ENCODE measurements around the gene KIF17. TPM values are rescaled to one million over a fixed set of nuclear protein-coding genes. Genes with fewer than 3 reads are reported as not detected.
A peak's percentile ranks its signal among the peaks of the same experiment; 100 is the strongest.

The KIF17 gene
- total RNA-seq, 1 donor from 2014 or later: 4.4 TPM

DNA sequence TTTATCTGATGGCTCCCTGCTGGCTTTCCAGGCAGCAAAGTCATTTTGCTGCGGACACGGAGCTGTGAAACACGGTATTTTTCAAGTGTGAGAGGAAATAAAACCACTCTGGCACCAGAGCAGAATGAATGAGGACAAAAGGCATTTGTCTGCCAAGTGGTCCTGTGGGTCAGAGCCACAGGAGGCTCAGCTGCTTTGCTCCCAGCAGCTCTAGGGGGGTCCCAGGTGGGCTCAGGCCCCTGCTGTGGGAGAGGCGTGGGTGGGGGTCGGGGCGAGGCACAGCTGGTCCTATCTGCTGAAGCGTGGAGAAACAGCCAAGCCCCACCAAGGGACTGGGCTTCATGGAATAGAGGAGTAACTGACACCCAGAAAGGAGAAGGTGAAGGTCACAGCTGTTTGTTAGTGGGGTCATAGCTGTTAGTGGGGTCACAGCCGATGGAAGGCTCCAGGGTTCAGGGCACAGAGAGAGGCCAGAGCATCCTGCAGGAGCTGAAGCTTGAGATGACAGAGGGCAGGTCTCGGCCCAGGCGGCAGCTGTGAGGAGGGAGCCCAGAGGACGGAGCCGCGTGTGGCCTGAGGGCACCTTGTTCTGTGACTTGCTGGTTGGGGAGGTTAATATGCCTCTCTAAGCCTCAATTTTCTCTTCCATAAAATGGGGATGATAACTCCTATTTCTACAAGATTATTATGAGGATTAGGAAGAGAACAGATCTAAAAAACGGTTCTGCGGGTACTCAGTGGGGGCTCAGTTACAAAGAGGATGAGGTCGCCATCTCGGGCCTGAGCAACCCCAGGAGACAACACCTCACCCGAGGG lies 7.1 kb downstream of the KIF17 start:
- DNase-seq: no peak

DNA sequence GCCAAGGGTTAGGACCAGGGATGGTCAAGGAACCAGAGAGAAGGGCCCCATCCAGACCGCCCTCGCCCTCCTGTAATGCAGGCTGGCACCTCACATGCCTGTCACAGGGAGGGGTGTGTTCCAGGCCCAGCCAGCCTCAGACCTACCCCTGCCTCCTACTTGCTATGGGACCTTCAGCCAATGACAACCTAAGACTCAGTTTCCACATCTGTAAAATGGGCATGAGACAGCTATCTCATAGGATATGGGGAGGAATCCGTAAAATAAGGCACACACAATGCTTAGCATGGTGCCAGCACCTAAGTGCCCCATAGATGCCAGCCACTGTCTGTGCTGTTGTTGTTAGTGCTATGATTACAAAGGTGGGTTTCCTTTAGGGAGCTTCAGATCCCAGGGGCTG lies 7.9 kb downstream of the KIF17 start:
- DNase-seq: no peak

DNA sequence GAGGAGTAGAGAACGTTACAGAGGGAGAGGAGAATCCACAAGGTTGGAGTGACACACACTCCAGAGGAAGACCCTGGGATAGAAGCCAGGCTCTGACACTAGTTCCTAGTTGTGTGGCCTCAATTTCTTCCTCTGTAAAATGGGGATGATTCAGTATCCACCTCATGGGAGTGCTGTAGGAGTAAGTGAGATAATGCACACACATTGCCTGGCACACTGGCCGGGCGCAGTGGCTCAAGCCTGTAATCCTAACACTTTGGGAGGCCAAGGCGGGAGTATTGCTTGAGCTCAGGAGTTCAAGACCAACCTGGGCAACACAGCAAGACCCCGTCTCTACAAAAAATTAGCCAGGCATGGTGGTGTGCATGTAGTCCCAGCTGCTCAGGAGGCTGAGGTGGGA lies 8.9 kb downstream of the KIF17 start:
- no peak for DNase-seq

DNA sequence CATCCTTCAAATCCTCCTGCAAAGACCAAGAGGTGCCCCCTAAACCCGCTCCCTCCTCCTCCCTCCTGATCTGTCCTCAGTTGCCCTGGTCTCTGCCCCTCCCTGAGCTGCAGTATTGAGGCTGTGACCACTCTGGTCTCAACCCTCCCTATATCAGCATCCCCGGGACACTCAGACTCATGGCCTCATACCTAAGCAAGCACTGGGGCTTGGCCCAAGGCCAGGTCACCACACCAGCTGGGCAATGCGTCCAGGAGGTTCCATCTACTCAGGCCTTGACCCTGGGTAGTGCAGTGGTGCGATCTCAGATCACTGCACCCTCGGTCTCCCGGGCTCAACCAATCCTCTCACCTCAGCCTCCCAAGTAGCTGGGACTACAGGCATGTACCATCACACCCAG lies 9.8 kb downstream of the KIF17 start:
- no peak for DNase-seq

DNA sequence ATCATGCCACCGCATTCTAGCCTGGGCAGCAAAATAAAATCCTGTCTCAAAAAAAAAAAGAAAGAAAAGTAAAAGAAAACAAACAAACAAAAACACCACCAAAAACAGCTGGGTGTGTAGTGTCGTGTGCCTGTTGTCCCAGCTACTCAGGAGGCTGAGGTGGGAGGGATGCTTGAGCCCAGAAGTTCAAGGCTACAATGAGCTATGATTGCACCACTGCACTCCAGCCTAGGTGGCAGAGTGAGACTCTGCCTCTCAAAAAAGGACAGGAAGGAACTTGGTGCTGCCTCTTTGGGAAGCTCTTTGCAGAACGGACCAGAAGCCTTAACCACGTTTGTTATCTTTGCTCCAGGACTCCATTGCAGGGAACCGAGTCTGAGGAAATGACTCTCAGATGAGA lies 11.0 kb downstream of the KIF17 start:
- no peak for DNase-seq

DNA sequence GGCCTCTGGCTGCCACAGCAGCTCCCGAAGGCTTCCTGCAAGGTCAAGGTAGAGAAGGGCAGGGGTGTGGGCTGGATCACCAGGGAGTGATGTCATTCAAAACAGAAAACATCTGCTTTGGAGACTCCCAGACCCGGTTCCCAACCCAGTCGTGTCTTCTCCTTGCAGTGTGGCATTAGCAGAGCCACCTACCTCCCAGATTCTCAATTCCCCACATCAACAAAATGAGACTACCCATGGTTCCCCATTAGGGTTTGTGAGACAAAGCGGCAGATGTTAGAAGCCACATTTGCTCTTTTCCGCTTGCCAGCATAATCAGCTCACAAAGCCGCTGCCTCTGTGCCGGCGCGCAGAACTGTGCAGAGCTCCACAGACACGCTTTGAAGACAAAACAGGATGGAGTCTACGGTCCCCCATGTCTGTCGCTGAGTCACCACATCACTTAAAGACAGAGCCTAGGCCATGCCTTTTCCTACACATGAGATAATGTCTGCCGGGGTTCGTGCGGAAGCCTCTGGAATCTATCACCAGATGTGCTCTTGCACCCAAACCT lies 12.5 kb downstream of the KIF17 start:
- no peak for DNase-seq

DNA sequence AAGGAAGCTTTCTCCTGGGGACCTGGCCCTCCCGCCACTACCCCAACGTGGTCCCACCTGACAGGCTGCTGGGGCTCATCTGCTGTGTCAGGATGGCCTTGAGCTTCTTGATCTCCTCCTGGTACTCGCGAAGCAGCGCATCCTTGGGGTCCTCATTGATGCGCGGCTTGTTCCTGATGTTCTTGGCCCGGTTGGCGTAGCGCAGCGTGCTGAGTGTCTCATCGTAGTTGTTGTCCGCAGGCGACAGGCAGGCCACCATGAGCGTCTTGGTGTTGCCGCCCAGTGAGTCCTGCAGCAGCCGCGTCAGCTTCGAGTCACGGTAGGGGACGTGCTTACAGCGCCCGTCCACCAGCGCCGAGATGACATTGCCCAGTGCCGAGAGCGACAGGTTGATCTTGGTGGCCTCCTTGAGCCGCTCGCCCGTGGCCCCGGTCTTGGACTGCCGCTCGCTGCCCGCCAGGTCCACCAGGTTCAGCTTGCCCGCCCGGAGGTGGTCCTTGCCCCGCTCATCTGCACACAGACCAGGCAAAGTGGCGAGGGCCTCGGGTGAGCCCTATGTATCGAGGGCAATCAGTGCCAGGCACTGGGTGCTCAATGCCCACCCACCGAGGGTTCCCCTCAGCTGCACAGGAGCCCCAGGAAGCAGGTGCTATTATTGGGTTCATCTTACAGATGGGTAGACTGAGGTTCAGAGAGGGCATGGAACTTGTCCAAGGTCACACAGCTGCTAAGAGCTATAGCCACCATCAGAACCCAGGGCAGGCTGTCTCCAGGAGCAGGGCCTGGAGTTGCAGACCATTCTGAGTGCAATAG lies 13.2 kb downstream of the KIF17 start:
- DNase-seq: no peak

DNA sequence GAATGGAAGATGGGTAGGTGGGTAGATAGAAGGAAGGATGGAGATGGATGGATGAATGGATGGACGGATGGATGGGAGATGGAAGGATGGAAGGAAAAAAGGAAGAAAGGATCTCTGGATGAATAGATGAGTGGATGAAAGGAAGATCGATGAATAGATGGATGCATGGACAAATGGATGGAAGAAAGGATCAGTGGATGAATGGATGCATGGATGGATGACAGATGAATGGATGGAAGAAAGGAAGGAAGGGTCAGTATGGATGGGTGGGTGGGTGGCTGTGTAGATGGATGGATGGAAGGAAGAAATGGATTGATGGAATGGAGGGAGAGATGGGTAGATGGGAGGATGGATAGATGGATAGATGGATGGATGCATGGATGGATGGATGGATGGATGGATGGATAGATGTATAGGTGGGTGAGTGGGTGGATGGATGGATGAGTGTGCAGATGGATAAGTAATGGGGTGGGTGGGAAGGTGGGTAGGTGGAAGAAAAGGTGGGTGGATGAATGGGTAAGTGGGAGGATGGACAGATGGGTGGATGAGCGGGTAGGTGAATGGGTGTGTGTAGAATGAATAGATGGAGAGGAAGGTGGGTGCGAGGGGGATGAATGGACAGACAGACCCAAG lies 14.6 kb downstream of the KIF17 start:
- no peak for DNase-seq

DNA sequence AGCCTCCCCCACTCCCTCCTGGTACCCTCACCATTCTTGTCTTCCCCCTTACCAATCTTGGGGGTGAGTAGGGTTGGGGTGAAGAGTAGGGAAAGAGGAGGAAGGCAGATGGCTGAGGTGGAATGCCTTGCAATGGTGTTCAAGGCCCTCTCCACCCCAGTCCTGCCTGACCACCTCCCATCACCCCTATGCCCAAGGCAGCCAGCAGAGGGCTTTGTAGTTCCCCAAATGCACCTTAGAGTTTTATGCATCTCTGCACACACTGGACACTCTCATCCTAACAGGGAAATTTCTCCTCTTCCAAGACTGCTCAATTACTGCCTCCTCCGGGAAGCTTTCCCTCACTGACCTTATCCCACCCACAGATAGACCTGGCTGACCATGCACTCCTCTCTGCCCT lies 15.4 kb downstream of the KIF17 start:
- no peak for DNase-seq

DNA sequence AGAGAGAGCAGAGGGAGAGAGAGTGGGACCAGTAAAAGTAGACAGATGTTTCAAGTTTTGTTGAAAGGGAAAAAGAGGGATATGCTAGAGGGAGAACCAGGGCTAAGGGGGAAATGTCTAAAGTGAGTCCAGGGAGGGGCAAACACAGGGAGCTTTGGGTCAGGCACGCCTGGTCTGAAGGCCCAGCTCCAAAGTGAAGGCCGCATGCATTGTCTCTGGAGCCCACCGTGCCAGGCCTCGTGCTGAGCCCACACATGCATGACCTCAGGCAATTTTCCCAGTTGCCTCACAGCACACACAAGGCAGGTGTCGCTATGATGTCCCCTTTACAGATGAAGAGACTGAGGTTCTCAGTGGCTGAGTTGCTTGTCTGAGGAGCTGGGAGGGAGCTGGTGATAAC lies 16.0 kb downstream of the KIF17 start:
- DNase-seq: no peak

DNA sequence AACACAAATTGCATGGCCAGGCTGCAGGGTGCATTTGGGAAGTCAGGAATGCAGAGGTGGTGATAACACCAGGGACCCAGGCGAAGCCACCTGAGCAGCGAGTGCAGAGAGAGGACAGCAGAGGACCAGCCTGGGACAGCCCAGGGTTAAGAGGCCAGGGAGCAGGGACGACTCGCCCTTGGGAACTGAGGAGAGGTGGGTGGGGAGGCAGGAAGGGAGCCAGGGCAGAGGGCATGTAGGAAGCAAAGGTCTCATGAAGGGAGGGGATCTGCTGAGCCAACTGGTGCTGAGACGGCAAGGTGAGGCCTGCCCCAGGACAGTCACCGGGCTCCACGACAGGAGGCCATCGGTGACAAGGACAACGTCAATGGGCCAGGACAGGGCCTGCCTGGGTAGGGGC lies 16.4 kb downstream of the KIF17 start:
- no peak for DNase-seq

DNA sequence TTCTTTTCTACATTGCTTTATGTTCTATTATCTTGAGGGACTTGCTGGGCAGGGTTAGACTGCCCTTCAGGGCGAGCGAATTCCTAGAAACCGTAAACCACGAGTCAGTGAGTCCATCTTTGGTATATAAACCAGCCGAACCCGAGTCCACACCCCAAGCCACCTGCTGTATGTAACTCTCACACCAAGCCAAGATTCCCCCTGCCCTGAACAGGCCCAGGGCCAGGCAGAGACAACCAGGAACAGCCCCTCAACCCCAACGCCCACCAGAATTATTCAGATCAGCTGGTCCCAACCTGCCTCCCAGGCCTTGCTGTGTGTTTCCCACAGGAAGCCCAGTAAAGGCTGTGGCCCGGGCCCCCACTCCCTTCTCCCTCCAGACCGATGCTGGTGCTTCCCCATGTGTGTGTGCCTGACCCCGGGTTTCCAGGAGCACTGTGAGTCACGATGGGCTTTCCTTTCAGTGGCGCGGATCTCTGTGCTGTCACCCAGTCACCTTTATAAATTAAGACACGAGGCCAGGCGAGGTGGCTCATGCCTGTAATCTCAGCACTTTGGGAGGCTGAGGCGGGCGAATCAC lies 17.1 kb downstream of the KIF17 start:
- DNase-seq: no peak

DNA sequence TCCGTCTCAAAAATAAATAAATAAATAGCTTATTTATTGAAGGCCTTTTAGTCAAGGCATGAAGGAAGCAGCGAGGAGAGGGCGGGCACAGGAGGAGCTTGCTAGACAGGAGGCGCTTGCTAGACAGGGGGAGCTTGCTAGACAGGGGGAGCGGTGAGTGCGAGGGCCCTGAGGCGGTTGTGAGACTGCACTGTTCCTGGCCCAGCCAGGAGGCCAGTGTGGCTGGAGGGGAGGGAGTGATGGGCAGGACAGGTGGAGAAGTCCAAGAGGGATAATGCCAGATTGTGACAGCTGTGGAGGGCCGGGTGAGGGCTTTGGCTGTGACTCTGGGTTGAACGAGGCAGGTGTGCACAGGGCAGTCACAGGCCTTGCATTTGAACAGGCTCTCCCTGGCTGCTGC lies 18.2 kb downstream of the KIF17 start:
- DNase-seq: no peak

DNA sequence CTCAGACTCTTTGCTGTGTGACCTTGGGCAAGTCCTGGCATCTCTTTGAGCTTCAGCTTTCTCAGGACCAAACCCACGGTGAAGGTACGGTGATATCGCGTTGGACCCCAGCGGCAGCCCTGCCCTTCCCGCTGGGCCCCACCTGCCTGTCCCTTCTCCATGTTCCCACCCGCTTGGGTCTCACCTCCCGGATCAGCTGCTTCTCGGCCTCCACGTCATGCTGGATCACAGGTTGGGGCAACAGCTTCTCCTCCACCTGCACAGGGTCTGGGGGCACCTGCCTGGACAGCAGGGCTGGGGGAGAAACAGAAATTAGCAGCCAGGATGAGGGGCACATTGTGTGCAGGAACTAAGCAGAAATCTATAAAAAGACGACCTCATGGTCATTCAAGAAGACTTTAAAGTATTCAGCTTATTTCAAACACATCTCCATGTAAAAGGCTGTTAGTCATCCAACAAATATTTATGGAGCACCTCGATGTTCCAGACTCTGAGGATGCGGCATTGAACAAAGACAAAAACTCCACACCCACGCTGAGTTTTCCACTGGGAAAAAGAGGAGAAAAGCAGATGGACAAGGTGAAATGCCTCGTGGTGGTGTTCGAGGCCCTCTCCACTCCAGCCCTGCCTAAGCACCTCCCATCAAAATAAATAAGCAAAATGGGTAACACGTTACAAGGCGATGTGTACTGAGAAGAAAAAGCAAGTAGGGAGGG lies 19.5 kb downstream of the KIF17 start:
- peak; percentile 10 for DNase-seq

DNA sequence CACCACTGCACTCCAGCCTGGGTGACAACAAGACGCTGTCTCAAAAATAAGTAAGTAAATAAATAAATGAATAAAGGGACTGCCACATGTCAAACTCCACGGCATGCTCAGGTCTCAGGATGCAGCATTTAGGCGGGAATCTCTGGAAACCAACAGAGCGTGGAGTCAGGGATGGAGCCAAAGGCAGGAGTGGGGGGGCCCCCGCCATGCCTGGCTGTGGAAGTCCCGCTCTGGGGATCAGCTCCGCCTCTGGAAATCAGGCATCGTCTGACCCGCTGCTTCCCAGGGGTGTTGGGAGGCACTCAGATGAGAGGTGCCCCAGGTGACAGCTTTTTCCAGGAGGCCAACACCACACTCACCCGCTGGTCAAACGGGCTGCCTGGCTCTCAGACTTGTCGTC lies 20.2 kb downstream of the KIF17 start:
- no peak for DNase-seq

DNA sequence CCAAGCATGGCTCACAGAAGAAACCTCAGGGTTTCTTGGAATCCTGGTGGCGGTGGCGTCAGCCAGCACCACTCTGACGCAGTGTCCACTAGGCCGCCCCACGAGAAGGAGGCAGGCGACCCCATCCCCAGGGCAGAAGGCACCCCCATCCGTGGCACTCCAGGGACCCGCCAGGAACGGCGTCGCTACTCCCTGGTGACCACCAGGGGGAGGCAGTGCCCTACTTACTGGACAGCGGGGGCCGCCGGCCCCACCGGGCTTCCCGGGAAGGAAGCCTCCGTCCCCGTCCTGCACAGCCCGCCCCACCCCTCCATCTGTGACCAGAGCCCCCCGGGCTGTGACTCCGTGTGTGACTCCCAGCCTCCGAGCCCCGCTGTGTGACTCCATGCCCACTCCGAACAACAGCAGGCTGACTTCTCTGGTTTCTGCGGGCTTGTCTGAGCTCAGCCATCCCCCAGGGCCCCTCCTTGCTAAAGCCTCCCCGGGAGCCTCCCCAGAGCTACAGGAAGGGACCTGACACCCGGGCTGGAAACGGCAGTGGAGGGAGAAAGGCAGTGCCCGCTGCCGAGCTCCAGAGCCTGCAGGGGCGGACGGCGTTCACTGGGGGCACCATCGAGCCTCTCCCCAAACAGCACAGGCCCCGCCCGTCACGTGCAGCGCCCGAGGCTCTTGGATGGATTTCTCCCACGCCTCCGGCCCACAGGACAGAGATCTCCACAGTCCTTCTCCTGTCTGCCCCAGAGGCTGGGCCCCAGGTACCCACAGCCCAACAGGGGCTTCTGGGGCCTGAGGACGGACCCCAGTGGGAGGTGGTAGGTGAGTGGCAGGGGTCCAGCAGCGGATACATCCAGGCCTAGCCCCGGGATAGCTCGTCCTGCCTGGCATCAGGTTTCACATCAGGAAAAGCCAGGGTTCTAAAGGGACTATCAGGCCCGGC lies 21.1 kb downstream of the KIF17 start:
- peak; percentile 80 for DNase-seq

DNA sequence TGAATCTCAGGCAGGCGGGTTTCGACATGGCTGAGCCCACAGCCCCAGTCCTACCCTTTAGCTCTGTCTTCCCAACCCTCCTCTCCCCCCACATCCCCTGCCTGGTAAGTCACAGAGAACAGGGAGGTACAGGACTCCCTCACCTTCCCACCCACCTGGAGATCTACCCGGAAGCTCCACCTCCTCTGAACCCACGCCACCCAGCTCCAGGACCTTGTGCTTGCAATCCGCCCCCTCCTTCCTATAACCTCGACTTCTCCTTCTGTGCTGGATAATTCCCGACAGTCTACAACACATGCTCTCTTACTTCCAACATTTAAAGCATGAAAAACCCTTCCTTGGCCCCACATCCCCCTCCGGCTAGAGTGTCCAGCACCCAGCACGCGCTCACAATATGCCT lies 22.3 kb downstream of the KIF17 start:
- DNase-seq: no peak

DNA sequence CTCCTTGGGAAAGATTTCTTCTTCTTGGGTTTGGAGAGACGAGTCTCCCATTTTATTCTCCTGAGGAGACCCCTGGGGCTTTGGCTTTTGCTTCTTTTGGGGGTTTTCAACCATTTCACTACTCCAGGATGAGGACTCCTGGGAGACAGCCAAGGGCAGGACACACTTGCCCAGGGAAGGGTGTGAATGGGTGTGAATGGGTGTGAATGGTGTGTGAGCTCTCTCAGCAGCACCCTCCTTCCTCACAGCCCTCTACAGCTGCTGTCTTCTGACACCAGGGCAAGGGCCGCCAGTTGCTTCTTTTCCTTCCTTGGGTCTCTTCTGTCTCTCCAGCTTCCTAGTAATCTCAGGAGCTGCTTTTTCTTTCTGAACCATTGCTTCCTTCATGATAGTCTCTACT lies 24.2 kb downstream of the KIF17 start:
- DNase-seq: no peak

DNA sequence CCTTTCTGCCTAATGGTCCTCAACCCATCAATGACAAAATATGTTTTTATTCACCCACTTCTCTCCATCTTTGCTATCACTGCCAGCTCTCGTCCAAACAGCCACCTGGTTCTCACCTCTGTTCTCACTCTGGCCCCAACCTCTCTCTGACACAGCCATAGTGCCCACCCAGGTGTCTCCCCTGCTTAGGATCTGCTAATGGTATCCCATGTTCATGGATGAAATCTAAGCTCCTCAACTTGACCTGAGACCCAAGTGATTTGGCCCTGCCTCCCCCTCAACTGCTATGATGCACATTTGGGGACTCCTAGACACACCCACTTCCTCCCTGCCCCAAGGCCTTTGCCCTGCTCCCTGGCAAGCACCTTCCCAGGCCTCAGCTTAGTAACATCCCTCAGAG lies 25.9 kb downstream of the KIF17 start:
- no peak for DNase-seq

DNA sequence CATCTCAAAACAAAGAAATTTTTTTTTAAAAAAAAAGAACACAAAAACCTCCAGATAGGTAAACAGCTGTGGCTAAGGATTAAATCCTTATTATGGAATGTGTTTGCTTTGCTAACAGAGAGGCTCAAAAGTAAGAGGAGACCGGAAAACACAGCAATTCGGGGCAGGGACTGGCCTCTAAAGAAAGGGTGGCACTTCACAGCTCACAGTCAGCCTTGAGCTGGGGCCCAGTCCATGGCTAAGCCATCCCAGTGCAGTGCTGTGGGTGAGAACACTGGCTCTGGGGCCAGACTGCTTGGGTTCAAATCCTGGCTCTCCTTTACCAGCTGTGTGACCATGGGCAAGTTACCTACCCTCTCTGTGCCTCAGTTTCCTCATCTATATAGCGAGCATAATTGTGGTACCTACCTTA lies 28.2 kb downstream of the KIF17 start:
- no peak for DNase-seq

All from occipital lobe (tissue), 2 donors.